NCI-H2171 (cell line): ENCODE results near the gene NUP210L.
"Not testable (repeated sequence)": the region's sequence is repeated elsewhere in the genome, so short reads cannot be mapped to it uniquely, and the experiment has no call there.

Source experiments
- DNase-seq: peaks from one replicate; lab custom pipeline; 2025; lab: John Stamatoyannopoulos, UW

Gene NUP210L

GRCh38 chr1:154097873-154098272 is 57.0 kb downstream of the NUP210L start:
- no peak for DNase-seq

- no peak for DNase-seq
Observed at GRCh38 chr1:154095456-154096060, 59.3 kb downstream of the NUP210L start.

- DNase-seq = no peak
Observed at GRCh38 chr1:154094411-154094810, 60.5 kb downstream of the NUP210L start.

- DNase-seq = no peak
Observed at GRCh38 chr1:154093699-154094098, 61.2 kb downstream of the NUP210L start.

GRCh38 chr1:154091706-154092105 is 63.2 kb downstream of the NUP210L start:
- DNase-seq = no peak

GRCh38 chr1:154087574-154087973 is 67.3 kb downstream of the NUP210L start:
- DNase-seq = no peak

GRCh38 chr1:154083057-154083456 is 71.8 kb downstream of the NUP210L start:
- DNase-seq = not testable (repeated sequence)

- no peak for DNase-seq
Observed at GRCh38 chr1:154081386-154082126, 73.3 kb downstream of the NUP210L start.

GRCh38 chr1:154076413-154076812 is 78.5 kb downstream of the NUP210L start:
- DNase-seq = no peak

GRCh38 chr1:154075746-154076145 is 79.1 kb downstream of the NUP210L start:
- DNase-seq = no peak

GRCh38 chr1:154062309-154062708 is 92.6 kb downstream of the NUP210L start:
- no peak for DNase-seq

- not testable (repeated sequence) for DNase-seq
Observed at GRCh38 chr1:154047436-154047835, 107.4 kb downstream of the NUP210L start.

- not testable (repeated sequence) for DNase-seq
Observed at GRCh38 chr1:154033697-154034096, 121.2 kb downstream of the NUP210L start.

- DNase-seq = no peak
Observed at GRCh38 chr1:154019940-154020339, 134.9 kb downstream of the NUP210L start.

GRCh38 chr1:154019269-154019668 is 135.6 kb downstream of the NUP210L start:
- DNase-seq = no peak

- no peak for DNase-seq
Observed at GRCh38 chr1:154014154-154014907, 140.5 kb downstream of the NUP210L start.

GRCh38 chr1:154012543-154012942 is 142.3 kb downstream of the NUP210L start:
- not testable (repeated sequence) for DNase-seq

GRCh38 chr1:154012129-154012528 is 142.7 kb downstream of the NUP210L start:
- no peak for DNase-seq

GRCh38 chr1:154006136-154006535 is 148.7 kb downstream of the NUP210L start:
- no peak for DNase-seq

- DNase-seq = no peak
Observed at GRCh38 chr1:154000420-154000819, 154.5 kb downstream of the NUP210L start.

GRCh38 chr1:153996882-153997281 is 158.0 kb downstream of the NUP210L start:
- DNase-seq = not testable (repeated sequence)

GRCh38 chr1:153995640-153996039 is 159.2 kb downstream of the NUP210L start:
- DNase-seq = no peak

- no peak for DNase-seq
Observed at GRCh38 chr1:153995202-153995601, 159.7 kb downstream of the NUP210L start.
